ENCODE results near the gene APOL1.
"Not testable (repeated sequence)": the region's sequence is repeated elsewhere in the genome, so short reads cannot be mapped to it uniquely, and the experiment has no call there.

The APOL1 gene

DNA sequence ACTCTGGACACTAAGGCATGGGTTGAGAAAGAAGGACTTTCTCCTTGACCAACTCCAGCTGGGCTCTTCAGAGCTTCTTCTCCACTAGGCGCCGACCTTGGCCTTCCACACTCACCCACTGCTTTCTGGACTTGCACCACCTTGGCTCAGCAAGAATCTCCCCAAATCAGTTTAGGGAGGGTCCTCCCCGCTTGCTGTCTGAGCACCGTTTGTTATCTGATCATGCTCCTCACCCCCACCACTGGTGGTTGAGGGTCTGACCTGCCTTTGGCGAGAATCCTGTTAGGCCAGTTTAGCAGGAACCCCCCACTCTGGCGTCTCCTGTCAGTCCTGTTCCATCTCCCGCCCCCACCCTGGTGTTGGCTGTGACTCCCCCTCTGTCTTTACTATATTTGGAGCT is 24.0 kb upstream of the APOL1 start:
- DNase-seq (ENCODE audit: low read depth) = no peak
- no peak for TF ChIP-seq POLR2A (IDR thresholded peaks at IDR 0.05; ENCODE audit: extremely low read depth, insufficient read length)
- no peak overlapping the region for H3K4me3 ChIP-seq (ENCODE audit: low read depth, low read length)

DNA sequence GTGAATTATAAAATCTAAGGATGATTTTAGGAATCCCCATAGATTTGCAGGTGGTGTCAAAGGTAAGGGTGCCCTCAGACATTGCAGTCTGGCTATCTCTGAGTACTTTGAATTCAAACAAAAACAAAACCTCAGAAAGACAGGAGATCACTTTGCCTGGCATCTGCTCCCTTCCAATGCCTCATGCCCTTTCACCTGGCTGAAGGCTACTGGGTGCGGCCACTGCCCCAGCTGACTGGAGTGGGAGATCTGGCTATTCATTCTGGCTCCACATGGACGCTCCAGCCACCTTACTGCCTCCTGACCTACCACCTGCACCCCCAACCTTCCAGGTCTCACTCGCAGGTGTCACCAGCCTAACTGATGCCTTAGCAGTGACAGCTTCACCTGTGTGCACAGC is 23.3 kb upstream of the APOL1 start:
- not testable (repeated sequence) for DNase-seq (ENCODE audit: low read depth); H3K4me3 ChIP-seq (ENCODE audit: low read depth, low read length)

DNA sequence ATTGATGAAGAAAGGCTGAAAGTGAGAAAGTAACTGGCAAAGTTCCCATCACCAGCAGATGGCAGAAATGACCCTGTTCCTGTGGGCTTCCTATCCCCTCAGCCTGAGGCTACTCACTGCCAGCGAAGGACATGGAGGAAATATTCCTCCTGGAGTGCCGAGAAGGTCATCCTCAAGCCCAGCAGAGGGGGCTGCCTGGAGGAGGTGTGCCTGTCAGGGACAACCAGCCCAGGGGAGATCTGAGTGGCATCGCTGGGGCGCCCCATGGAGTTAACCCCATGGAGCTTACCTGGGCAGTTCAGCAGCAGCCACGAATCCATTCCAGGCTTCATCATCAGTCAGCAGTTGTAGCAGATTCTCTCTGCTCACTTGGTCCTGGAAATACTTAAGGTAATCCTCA is 21.9 kb upstream of the APOL1 start:
- H3K4me3 ChIP-seq (ENCODE audit: low read depth, low read length); DNase-seq (ENCODE audit: low read depth): not testable (repeated sequence)

DNA sequence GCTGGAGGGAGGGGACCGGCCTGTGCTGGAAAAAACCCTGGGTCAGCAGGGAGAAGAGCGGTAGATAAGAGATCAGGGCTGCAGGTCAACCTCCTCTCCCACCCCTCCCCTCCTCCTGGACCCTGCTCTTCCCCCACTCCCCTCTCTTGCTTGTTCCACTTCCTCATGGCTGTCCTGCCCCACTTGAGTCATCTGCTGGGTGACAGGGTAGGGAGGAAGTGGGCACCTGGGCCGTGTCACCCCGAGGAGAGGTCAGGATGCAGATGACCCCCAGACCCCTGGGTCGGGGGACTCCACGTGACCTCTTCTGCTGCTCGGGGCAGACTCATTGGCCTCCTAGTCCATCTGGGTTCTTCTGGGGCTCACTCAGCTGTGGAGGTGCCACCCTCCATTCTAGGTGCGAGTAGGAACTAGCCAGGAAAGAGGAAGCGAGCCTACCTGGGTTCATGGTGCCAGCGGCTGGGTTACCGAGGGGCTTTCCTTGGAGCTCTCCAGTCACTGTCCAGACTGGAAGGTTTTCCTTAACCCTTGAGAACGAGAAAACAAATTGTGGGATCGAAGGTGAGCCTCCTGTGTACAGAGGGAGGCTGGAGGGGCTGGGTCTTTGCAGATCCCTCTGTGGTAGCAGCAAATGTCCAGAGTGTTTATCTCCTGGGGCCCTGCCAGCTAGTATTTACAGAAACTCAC is 20.1 kb upstream of the APOL1 start:
- TF ChIP-seq, protein P1, sequence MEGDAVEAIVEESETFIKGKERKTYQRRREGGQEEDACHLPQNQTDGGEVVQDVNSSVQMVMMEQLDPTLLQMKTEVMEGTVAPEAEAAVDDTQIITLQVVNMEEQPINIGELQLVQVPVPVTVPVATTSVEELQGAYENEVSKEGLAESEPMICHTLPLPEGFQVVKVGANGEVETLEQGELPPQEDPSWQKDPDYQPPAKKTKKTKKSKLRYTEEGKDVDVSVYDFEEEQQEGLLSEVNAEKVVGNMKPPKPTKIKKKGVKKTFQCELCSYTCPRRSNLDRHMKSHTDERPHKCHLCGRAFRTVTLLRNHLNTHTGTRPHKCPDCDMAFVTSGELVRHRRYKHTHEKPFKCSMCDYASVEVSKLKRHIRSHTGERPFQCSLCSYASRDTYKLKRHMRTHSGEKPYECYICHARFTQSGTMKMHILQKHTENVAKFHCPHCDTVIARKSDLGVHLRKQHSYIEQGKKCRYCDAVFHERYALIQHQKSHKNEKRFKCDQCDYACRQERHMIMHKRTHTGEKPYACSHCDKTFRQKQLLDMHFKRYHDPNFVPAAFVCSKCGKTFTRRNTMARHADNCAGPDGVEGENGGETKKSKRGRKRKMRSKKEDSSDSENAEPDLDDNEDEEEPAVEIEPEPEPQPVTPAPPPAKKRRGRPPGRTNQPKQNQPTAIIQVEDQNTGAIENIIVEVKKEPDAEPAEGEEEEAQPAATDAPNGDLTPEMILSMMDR (IDR thresholded peaks at IDR 0.05; ENCODE audit: low read depth, low read length) = no peak
- TF ChIP-seq POLR2A (IDR thresholded peaks at IDR 0.05; ENCODE audit: extremely low read depth, insufficient read length) (no peak), MYC (IDR thresholded peaks at IDR 0.05; ENCODE audit: low read depth, low read length) (no peak)
- TF ChIP-seq, protein P2, sequence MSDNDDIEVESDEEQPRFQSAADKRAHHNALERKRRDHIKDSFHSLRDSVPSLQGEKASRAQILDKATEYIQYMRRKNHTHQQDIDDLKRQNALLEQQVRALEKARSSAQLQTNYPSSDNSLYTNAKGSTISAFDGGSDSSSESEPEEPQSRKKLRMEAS (IDR thresholded peaks at IDR 0.05; ENCODE audit: low read depth, low read length) = no peak
- DNase-seq (ENCODE audit: low read depth) = peak; percentile 32
- H3K4me3 ChIP-seq (ENCODE audit: low read depth, low read length) = no peak overlapping the region

DNA sequence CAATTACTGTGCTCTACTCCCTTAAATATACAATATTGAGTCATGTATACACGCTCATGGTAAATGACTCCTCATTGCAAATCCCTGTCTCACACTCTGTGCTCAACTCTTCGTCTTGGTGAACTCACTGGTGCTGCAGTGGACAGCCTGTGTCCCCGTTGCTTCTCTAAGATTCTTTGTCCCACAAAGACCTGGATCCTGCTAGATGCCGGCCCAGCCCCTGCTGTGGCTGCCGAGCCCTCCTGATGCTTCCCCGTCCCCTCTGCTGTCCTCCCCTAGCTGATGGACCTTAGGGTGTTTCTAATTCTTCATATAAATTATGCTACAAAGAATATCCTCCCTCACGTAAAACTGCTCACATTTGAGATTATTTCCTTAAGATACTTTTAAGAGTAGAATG is 19.1 kb upstream of the APOL1 start:
- TF ChIP-seq, protein P1 (IDR thresholded peaks at IDR 0.05; ENCODE audit: low read depth, low read length) = no peak
- no peak for TF ChIP-seq POLR2A (IDR thresholded peaks at IDR 0.05; ENCODE audit: extremely low read depth, insufficient read length)
- TF ChIP-seq, protein P2 (IDR thresholded peaks at IDR 0.05; ENCODE audit: low read depth, low read length) = no peak
- TF ChIP-seq MYC (IDR thresholded peaks at IDR 0.05; ENCODE audit: low read depth, low read length) = no peak
- no peak overlapping the region for H3K4me3 ChIP-seq (ENCODE audit: low read depth, low read length)
- DNase-seq (ENCODE audit: low read depth) = no peak

DNA sequence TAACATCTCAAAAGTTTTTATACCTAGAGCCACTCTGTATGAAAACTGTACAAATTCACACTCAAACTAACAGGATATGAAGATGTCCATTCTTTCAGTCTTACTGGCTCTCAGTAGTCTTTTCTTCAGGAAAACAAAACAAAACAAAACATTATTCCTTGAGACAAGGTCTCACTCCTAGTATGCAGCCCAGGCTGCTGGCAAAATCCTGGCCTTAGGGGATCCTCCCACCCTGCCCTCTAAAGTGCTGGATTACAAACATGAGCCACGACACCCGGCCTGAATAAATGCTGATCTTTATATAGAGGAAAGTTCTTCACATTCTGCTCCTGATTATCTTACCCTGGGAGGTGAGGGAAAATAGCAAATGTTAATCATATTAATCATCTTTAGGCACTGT is 18.7 kb upstream of the APOL1 start:
- TF ChIP-seq, protein P1 (IDR thresholded peaks at IDR 0.05; ENCODE audit: low read depth, low read length) = no peak
- TF ChIP-seq POLR2A (IDR thresholded peaks at IDR 0.05; ENCODE audit: extremely low read depth, insufficient read length) = no peak
- TF ChIP-seq, protein P2 (IDR thresholded peaks at IDR 0.05; ENCODE audit: low read depth, low read length) = no peak
- TF ChIP-seq MYC (IDR thresholded peaks at IDR 0.05; ENCODE audit: low read depth, low read length) = no peak
- H3K4me3 ChIP-seq (ENCODE audit: low read depth, low read length) = no peak overlapping the region
- no peak for DNase-seq (ENCODE audit: low read depth)

DNA sequence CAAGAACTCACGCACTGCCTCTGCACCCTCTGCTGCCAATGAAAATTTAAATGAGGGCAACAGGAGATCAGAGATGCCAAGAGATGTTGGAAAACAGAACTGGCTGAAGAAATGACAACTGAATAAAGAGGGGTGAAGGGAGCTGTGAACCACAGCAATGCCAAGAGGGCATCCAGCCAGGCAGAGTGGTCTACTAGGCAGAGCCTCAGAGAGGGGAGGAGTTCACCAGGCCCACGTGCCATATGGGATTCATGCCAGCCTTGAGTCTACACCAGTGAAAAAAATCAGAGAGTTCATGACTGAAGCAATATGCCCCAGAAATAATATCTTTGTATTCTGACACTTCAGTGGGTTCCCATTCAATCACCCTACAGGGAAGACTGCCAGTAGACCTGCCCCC is 18.0 kb upstream of the APOL1 start:
- DNase-seq (ENCODE audit: low read depth) = no peak
- no peak overlapping the region for H3K4me3 ChIP-seq (ENCODE audit: low read depth, low read length)
- TF ChIP-seq, protein P1 (IDR thresholded peaks at IDR 0.05; ENCODE audit: low read depth, low read length) = no peak
- TF ChIP-seq MYC (IDR thresholded peaks at IDR 0.05; ENCODE audit: low read depth, low read length) = no peak
- TF ChIP-seq, protein P2 (IDR thresholded peaks at IDR 0.05; ENCODE audit: low read depth, low read length) = no peak

Data from NB4 (cell line).